ENCODE data around the gene FYN.

Gene FYN

DNA sequence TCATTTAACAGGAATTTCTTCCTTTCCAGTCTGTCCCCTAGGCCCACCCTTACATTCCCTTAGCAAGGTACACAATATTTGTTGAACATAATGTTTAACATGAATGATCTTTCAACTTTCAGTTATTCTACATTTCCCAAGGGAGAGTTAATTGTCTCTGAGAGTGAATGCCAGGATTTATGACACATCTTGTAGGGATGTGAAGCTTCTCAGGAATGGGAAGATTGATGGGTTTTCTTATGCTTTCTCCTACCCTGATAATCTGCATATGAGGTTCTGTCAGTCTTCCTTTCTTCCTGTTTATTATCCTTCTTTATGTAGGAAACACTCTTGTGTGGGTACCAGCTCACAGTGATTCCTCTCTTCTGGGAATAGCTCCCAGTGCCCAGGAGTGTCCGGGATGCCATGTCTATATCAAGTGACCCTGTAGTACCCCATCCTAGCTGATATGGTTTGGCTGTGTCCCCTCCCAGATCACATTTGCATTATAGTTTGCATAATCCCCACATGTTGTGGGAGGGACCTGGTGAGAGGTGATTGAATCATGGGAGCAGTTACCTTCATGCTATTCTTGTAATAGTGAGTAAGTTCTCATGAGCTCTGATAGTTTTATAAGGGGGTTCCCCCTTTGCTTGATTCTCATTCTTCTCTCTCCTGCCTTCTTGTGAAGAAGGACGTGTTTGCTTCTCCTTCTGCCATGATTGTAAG is 7.1 kb upstream of the FYN start:
- DNase-seq (ENCODE audit: low spot score), result peak; percentile 28

DNA sequence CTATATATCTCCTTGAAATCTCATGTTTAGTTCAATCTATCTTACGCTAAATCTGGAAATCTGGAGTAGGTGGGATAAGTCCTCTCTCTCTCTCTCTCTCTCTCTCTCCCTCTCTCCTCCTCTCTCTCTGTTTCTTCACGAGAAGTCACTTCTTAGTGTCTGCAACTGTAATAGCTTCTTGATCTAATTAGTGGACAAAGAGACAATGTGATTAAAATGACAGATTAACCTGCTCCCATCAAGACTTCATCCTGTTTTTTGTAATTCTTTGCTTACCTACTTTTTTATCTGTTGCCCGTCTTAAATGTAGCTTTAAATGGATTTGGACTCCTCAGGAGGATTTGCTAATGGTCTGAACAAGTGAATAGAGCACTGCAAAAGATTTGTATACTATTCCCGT is 2.5 kb upstream of the FYN start:
- DNase-seq (ENCODE audit: low spot score), result no peak

DNA sequence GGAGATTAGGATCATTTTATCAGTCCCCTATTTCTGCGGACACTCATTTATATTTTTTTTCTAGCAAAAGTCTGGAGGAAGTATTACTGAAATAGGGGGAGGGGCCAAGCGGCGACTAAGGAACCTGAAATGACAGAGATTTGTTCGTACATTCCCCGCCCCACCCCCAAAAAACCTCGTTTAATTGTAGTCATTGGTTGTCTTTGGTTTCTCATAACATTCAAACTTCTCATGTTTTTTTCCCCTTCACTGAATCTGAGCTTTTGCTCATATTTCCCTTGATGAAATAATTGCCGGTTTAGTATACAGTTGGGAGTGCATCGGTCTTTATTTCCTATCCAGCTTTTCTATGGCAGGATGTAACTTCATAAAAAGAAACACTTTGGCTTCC is 768 bp upstream of the FYN start:
- DNase-seq (ENCODE audit: low spot score), result no peak

DNA sequence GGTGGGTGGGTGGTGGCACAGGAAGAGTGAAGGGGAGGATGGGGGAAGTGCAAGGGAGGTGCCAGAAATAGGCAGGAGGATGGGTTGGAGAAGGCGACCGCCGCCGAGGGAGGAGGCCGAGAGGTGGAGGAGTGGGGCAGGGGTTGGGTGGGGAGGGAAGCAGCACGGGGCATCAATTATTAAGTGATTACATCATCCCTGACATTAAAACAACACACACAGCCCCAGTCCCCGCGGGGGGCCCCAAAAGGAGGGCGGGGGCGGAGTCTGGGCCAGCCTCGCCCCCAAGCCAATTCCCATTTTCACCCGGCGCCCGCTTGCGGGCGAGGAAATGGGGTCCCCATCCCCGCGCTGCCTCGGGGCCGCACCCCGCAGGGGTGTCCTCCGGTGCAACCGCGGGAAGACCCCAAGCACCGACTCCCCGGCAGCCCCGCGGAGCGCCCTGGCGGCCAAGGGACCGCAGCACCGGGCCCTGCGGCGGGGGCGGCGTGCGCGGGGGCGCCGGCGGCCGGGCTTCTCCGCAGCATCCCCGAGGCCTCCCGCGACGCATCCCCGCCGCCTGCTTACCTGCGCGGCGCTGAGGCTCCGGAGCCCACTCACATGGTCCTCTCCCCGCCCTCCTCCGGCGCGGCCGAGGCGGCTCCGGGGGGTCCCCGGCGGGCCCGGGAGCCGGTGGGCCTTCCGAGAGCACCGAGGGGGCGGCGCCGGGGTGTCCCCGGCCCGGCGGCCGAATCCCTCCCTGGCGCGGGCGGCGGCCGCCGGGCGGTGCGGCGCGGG is 663 bp downstream of the FYN start:
- peak; percentile 68 for DNase-seq (ENCODE audit: low spot score)

DNA sequence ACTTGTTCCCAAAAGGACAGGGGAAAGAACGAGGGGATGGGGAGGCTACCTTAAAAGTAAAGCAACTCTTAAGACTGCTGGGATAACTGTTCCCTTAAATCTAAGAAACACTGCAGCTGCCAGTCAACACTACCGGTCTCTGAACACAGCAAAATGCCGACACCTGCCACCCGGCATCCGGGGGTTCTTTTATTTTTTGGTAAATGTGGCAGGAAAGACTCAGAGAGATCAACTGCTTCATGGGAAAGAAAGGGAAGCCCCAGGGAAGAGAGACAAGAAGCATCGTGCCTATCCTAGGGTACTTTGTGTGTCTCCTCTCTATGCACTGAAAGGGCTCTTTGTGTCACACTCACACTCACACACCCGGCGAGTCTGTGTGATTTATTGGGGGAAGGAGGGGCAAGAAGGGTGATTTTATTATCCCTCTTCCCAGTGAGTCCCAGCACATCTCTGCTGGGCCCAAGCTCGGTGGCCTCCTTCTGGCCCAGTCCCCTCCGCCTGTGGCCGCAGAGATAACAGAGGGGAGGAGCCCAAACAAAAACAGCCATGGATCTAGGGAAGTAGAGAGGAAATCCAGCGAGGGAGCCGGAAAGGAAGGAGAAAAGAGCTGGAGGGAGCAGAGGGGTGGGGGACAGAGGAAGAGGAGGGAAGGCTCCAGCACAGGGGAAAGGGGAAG is 1.4 kb downstream of the FYN start:
- peak; percentile 60 for DNase-seq (ENCODE audit: low spot score)

DNA sequence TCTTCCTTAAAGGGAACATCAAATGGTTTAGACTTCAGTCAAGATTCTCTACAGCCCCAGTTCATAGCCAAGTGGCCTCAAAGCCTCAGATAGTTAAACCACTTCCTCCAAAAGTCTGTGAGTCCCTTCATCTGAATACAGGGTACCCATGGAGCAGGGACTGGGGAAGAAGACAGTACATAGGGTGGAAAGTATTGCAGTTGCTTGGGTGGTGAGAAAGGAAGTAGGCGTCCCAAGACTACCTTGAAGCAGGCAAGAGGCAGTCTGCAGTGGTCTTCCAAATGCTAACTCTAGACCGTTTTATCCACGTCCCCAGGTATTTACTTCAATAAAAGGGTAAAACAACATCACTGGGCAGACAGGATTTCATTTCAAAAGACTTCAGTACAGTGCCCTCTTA is 2.0 kb downstream of the FYN start:
- DNase-seq (ENCODE audit: low spot score), result no peak

DNA sequence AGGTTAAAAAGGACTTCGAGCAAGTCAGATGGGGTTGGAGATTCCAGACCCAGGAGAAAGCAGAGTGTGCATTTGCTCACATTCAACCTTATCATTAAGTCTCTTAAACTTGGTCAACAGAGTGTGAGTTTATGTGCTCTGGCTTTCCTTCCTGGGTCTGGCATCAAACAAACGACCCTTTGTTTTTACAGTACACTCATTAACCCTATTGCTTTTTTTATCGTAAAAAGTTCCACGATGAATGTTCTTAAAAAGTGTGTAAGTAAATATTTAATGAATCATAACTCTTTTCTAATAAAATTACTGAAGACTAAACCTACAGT is 2.5 kb downstream of the FYN start:
- no peak for DNase-seq (ENCODE audit: low spot score)

DNA sequence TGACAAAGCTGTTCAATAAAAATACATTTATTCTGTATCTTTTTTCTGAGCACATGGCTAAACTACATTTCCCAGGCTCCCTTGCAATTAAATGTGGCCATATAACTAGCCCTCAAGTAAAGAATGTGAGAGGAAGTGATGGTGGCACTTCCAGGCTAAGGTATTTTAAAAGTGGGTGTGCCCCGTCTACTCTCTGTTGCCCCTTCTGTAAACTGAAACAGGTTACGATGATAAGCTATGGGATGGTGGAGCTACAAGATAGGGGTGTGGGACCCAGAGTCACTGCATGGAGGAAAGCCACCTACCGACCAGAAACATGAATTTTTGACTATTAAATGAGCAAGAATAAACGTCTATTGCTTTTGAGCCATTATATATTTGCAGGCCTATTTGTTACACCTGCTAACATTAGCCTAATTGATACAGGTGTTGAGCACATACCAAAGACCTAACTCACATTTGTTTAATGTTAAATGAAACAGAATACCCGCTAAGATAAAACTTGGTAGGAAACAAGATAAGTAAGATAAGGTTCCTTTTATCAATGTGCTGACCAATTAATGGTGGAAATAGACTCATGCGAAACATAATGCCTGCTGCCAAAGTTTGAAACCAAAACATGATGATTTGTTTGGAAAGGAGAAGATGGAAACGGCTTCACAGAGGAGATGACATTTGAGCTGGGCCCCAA is 3.1 kb downstream of the FYN start:
- no peak for DNase-seq (ENCODE audit: low spot score)

DNA sequence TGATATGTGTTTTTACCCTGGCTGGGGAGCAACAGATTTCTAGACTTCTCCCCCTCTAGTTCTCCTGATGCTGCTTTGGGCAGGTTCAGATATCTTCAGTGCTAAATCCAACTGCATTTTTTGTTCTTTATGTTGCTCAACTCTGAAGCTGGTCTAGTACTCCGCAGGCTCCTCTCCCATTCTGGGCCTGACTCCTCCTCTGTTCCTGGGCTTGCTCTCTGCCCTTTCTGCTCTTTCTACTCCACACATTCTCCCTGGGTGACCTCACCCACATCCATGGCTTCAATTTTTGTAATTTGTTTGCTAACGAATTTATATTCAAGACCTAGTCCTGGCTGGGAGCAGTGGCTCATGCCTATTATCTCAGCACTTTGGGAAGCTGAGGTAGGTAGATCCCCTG is 6.4 kb downstream of the FYN start:
- DNase-seq (ENCODE audit: low spot score), result no peak

DNA sequence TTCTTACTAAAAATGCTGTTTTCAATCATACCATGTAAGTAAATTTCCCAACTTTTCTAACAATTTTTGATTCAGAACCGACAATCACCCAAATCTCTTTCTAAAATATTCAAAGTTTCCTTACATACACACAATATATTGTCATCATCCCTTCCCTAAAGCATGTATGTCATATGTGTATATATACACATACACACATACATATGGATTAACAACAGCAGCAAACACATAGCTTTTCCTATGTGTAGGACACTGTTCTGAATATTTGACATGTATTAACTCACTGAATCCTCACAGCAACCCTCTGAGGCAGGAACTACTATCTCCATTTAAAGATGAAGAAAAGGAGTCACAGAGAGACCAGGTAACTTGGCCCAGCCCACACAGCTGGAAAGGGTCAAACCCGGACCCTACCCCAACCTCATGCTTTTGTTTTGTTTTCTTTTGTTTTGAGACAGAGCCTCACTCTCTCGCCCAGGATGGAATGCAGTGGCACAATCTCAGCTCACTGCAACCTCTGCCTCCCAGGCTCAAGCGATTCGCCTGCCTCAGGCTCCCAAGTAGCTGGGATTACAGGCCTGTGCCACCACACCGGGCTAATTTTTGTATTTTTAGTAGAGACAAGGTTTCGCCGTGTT is 7.2 kb downstream of the FYN start:
- no peak for DNase-seq (ENCODE audit: low spot score)

DNA sequence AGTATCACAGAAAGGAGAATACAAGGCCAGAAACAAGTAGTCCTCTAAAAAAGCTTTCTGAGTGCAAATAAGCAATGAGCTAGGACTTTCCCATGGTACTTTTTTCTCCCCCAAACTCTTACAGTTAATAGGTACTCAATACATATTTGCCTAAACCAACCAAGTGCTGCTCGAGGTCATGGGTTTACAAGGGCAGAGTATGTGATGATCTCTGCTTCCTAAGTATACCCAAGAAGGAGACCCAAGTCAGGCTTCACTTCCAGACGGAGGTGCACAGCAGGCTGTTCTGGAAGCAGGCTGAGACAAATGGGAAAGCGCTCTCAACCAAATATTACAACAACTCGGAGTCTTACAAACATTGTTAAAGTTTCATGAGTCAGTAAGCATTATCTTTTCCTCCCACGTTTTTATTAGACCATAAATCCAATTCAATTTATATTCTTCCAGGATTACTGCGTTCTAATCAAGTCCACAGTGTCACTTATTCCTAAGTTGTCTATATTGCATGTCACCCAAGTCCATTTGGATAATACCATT is 8.1 kb downstream of the FYN start:
- DNase-seq (ENCODE audit: low spot score), result no peak

DNA sequence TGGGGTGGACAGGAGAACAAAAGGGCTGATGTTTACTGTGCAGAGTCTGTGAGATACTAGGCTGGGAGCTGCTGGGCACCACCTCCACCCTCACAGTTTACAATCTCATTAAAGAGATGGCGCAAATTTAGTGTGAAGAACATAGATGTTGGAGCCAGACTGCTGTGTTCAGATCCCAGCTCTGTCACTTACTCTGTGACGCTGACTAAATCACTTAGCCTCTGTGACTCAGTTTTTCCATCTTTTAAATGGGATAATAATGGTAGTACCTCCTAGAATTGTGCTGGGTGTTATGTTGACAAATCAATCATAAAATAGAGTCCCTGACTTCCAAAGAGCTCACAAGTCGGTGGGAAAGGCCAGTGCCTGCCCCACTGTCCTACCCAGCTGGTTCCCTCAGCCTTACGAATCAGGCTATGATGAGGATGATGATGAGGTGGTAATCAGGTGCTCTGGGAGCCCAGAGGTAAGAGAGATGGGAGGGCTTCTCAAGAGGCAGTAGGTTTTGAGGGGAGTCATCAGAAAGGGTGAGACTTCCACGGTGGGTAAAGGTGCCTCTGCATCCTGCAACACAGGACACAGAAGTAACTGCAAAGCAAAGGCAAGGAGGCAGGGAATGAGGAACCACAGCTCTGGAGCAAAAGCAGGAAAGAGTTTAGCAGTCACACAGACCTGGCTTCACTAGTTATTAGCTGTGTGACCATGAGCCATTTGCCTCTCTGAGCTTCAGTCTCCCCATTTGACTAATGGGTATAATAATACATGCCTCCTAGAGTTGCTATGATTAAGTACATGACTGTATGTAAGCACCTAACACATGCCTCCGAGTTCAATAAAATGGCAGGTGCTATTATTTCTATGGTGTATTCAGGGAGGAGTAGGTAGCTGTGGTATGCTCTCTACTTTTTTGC is 8.9 kb downstream of the FYN start:
- DNase-seq (ENCODE audit: low spot score), result no peak

DNA sequence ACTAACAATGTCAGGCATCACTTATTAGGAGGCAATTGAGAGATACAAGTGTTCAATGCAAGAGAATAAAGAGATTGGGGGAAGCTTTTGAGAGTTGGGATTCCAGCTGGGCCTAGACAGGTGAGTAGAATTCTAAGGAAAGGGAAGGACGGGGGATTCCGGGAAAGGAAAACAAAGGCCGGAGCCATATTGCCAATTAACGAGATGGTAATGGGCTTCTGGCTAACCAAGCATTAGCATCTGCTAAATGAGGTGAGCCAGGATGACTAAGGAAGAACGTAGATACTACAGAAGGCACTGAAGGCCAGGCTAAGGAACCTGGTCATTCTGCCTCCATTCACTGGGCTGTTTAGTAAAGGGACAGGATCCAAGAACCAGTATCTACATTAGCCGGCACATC is 10.5 kb downstream of the FYN start:
- no peak for DNase-seq (ENCODE audit: low spot score)

DNA sequence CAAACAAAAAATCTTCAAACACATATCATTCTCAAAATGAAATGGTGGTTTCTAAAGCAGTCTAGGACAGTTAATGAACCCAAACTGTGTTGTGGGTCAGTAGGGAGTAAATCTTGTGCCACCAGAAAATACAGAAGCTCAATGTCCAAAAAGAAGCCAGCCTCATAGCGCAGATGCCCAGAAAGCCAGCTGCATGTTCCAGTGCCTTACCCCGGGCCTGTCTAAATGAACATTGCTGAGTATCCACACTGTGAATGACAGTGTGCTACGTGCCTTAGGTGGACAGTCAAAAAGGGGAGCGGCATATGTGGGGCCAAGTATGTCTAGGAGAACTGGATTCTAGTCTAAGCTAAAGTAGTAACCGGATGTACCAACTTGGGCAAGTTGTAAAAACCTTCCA is 10.9 kb downstream of the FYN start:
- DNase-seq (ENCODE audit: low spot score), result no peak

DNA sequence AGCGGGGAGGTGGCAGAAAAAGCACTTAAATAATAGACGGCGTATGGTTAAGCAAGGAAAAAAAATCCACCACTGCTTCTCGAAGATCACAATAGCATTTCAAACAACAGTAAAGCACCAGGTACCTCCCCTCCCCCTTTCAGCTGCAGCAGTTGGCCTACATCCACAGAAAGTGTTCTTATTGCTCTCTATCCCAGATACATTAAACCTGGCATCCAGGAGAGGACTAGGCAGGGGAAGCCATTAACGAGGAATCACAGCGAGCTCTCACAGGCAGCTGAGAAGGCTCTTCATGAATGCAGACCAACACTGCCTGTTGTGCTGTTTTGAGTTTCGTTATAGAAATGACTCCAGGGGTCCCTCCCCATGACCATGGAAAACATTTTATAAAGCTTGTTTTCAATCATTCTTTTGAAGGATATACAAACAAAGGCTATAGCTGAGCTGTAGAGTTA is 11.8 kb downstream of the FYN start:
- no peak for DNase-seq (ENCODE audit: low spot score)

DNA sequence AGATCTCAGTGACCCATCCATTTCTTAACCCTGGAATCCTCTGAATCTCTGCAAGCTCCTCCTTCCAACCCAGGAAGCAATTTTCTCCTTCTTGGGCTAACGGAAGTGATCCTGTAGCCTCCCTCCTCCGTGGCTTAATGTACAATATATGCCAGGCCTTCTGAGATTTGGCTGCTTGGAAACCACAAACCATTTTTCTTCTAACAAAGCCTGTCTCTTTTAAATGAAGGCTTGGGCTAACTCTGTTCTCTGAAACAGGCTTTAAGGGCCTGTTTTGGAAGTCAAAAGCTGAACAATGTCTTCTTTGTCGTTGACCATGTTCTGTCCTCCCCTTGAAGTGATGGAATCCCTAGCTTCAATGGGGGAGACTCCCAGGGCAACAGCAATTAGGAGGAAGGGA is 14.9 kb downstream of the FYN start:
- no peak for DNase-seq (ENCODE audit: low spot score)

DNA sequence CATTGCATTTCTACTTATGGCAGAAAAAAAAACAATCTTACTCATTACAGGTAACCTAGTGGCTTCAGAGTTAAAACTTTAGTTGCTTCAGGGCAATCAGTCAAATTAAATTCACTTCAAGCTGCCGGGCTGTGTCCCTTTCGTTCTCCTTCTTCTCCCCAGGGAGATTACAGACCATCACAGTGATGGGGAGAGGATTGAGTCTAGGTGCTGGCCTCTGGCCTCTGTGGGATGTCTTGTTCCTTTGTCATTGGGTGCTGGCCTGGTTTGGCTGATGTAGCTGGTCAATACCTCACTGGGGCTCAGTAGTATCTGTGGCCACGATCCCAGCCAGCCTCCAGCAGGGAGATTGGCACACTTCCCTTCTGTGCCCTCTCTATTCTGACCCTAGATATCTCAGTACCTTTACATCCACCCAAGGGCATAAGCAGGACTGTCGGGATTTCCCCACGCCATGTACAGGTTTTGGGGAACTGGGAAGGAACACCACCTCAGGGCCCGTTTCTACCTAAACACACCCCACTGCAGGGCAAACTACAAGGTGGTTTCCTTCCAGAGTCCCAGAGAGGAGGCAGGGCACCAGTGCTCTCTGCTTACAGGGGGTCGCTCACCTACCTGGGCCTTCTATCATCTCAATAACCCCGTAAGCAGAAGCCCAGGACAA is 15.4 kb downstream of the FYN start:
- no peak for DNase-seq (ENCODE audit: low spot score)

DNA sequence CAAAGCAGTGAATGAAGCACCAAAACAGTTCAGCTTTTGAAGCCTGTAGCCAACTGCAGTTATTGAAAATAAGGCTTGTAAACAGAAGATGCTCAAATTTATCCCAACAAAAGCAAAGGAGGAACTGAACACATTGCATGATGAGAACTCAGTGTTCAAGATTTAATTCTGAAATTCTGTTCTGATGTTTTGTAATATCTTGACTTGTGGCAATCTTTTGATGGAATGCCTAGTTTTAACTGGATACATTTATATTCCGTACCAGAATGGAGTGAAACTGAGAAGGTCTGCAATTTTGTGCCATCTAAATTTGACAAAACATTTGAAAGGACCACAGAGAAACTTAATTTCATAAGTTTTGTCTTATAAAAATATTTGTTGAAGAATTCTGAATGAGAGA is 17.5 kb downstream of the FYN start:
- no peak for DNase-seq (ENCODE audit: low spot score)

DNA sequence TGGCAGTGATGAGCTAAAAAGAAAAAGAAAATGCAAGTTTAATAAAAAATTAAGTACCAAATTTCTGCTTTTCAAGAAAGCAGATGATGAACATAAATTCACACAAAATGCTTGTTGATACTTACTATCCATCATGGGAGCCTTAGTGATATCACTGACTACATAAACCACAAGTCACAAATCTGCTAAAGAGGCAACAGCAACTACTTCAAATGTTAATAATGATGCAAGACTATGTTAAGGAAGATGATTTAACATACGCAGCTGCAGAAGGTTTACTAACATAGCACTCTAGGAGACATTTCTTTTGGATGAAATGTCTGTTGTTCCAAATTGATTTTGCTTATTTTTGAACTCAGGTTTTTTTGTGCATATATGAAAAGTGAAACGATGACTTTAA is 18.6 kb downstream of the FYN start:
- DNase-seq (ENCODE audit: low spot score), result no peak

DNA sequence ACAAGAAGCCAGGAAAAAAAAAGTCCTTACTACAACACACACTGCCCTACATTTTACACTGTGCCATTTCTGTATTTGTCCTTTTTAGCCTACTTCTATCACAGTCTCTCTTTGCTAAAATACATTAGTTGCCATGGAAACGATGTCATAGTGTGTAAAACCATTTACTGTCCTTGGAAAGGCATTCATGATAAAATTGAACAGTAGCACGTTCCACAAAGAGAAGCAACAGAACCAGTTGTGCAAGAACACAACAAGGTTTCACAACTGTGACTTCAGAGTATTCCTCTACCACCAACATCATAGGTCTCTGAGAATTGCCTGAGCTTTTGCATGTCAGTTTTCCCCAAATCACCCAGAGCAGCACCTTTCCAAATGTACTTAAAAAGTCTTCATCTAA is 20.5 kb downstream of the FYN start:
- DNase-seq (ENCODE audit: low spot score), result peak; percentile 17

All from GM03348 (cell line).